DND-41 (cell line): ENCODE data around the gene GPD1L.
"Not testable (repeated sequence)": the region's sequence is repeated elsewhere in the genome, so short reads cannot be mapped to it uniquely, and the experiment has no call there.

Experiments
- ATAC-seq: fragments of 200-7000 bp; cut with Tn5 transposase; 3 replicates; pipeline ENCODE4 v1.9.1; 2021; ENCODE audit warnings: low read depth; ENCODE audit not compliant: insufficient read depth
- DNase-seq: peaks from one replicate; pipeline ENCODE4 v3.0.0-alpha.2; 2020
- H2AFZ ChIP-seq: 2 replicates; pipeline ENCODE4 v1.6.0; 2012; ENCODE audit warnings: low read depth, low read length
- H3K27ac ChIP-seq: 2 replicates; pipeline ENCODE4 v1.5.1; 2012; ENCODE audit warnings: low read length, inconsistent platforms
- H3K27me3 ChIP-seq: fragments of 200-600 bp; sonication (generic); 2 replicates; pipeline ENCODE4 v1.6.0; 2012; ENCODE audit warnings: low read length, mild to moderate bottlenecking, inconsistent platforms; ENCODE audit not compliant: insufficient read depth, poor library complexity
- H3K36me3 ChIP-seq: 2 replicates; pipeline ENCODE4 v1.5.1; 2012; ENCODE audit warnings: low read length, inconsistent platforms; ENCODE audit not compliant: insufficient read depth
- H3K4me1 ChIP-seq: 2 replicates; pipeline ENCODE4 v1.5.1; 2012; ENCODE audit warnings: mild to moderate bottlenecking, low read length; ENCODE audit not compliant: insufficient read depth
- H3K4me2 ChIP-seq: 2 replicates; pipeline ENCODE4 v1.6.0; 2012; ENCODE audit warnings: mild to moderate bottlenecking, moderate library complexity, low read length, inconsistent platforms; ENCODE audit not compliant: insufficient read depth
- H3K4me3 ChIP-seq, 2 experiments: fragments of 200-600 bp in 1 of 2; shearing (Covaris generic) in 1 of 2; 2 replicates each; pipeline ENCODE4 v1.5.1; 2012 to 2016; ENCODE audit warnings: inconsistent platforms in 2 of 2, low read length in 2 of 2, mild to moderate bottlenecking in 2 of 2, low read depth in 1 of 2, moderate library complexity in 1 of 2
- H3K79me2 ChIP-seq: 2 replicates; pipeline ENCODE4 v1.6.0; 2012; ENCODE audit warnings: low read length, inconsistent platforms; ENCODE audit not compliant: insufficient read depth
- H3K9ac ChIP-seq: 2 replicates; pipeline ENCODE4 v1.6.0; 2012; ENCODE audit warnings: low read depth, mild to moderate bottlenecking, inconsistent platforms, low read length, moderate library complexity
- H3K9me3 ChIP-seq: 2 replicates; pipeline ENCODE4 v1.5.1; 2012; ENCODE audit warnings: low read length, moderate library complexity, mild to moderate bottlenecking, inconsistent platforms; ENCODE audit not compliant: insufficient read depth, severe bottlenecking
- H4K20me1 ChIP-seq: 2 replicates; pipeline ENCODE4 v1.6.0; 2012; ENCODE audit warnings: low read length; ENCODE audit not compliant: insufficient read depth
- EZH2 ChIP-seq: IDR thresholded peaks from 3 replicates; pipeline ENCODE4 v1.6.1; 2012; ENCODE audit warnings: borderline replicate concordance, low read depth, mild to moderate bottlenecking, moderate library complexity, low read length, inconsistent platforms; ENCODE audit not compliant: severe bottlenecking
- TF ChIP-seq, protein P1 (sequence below): IDR thresholded peaks from 2 replicates; pipeline ENCODE4 v1.5.1; 2012; ENCODE audit warnings: borderline replicate concordance, low read length, moderate library complexity, mild to moderate bottlenecking; ENCODE audit not compliant: poor library complexity, severe bottlenecking; ENCODE audit errors: extremely low read depth

GPD1L gene

DNA sequence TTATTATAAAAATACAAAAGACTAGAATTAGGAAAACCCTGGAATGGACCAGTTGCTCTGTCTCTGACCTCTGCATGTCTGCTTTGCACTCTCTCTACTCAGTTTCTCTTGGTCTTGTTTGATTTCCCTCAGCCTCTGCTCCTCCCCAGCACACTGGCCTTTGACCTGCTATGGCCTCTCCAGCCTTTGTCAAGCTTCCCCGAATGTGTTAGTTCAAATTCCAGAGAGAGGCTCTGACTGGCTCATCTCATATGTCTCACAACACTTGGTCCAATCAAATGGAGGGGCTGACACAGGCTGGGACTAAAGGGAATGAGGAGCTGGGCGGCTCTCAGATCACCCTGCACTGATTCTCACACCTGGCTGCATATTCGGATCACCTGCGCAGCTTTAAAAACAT lies 79.7 kb downstream of the GPD1L start:
- Histone ChIP-seq H3K4me3 (no peak overlapping the region), H3K9me3 (no peaks in the 10 kb centered on the region), H3K4me1 (no peaks in the 10 kb centered on the region), H3K79me2 (no peaks in the 10 kb centered on the region), H3K27ac (no peak overlapping the region), H3K9ac (no peak overlapping the region), H2AFZ (no peak overlapping the region), H3K4me2 (no peak overlapping the region), H3K36me3 (no peaks in the 10 kb centered on the region), H3K27me3 (no peaks in the 10 kb centered on the region), H4K20me1 (no peaks in the 10 kb centered on the region)
- no peak for DNase-seq
- TF ChIP-seq EZH2: no peak
- TF ChIP-seq, protein P1, sequence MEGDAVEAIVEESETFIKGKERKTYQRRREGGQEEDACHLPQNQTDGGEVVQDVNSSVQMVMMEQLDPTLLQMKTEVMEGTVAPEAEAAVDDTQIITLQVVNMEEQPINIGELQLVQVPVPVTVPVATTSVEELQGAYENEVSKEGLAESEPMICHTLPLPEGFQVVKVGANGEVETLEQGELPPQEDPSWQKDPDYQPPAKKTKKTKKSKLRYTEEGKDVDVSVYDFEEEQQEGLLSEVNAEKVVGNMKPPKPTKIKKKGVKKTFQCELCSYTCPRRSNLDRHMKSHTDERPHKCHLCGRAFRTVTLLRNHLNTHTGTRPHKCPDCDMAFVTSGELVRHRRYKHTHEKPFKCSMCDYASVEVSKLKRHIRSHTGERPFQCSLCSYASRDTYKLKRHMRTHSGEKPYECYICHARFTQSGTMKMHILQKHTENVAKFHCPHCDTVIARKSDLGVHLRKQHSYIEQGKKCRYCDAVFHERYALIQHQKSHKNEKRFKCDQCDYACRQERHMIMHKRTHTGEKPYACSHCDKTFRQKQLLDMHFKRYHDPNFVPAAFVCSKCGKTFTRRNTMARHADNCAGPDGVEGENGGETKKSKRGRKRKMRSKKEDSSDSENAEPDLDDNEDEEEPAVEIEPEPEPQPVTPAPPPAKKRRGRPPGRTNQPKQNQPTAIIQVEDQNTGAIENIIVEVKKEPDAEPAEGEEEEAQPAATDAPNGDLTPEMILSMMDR: no peak
- no peak for ATAC-seq

DNA sequence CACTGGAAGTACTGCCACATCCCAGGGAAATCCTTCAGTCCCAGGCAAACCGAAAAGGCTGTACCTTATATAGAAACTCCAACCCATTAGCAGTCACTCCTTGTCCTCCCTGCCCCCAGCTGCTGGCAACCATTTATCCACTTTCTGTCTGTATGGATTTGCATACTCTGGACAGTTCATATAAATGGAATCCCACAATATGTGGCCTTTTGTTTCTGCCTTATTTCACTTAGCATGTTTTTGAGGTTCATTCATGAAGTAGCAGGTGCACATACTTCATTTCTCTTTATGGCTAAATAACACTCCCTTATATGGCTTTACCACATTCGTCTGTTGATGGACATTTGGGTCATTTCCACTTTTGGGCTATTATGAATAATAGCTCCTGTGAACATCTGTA lies 80.5 kb downstream of the GPD1L start:
- Histone ChIP-seq H3K36me3 (no peaks in the 10 kb centered on the region), H3K27me3 (no peaks in the 10 kb centered on the region), H3K9ac (no peak overlapping the region), H3K27ac (no peak overlapping the region), H3K4me1 (no peaks in the 10 kb centered on the region), H3K79me2 (no peaks in the 10 kb centered on the region), H3K4me3 (no peak overlapping the region), H4K20me1 (no peaks in the 10 kb centered on the region), H3K4me2 (no peak overlapping the region), H2AFZ (no peak overlapping the region), H3K9me3 (no peaks in the 10 kb centered on the region)
- TF ChIP-seq, protein P1: no peak
- DNase-seq (no peak), ATAC-seq (no peak)

DNA sequence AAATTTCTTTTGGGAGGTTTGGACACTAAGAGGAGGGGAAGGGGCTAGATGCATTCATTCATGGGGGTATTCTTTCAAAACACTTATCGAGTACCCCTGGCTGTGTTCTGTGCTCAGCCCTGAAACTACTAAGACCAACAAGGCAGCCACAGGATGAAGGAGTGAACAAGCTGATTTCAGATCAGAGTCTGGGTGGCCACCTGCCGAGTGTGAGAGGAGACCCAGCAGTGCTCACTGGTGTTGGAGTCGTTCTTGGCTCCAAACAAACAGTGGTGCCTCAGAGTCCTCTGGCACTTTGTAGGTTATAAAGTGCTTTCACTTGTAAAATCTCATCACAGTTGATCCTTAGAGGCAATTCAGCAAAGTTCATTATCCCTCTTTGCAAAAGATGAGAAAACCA lies 83.3 kb downstream of the GPD1L start:
- Histone ChIP-seq H3K27ac (no peak overlapping the region), H3K36me3 (no peaks in the 10 kb centered on the region), H3K27me3 (no peaks in the 10 kb centered on the region), H3K4me3 (no peak overlapping the region), H4K20me1 (no peaks in the 10 kb centered on the region), H3K9me3 (no peaks in the 10 kb centered on the region), H3K79me2 (no peaks in the 10 kb centered on the region), H3K9ac (no peak overlapping the region), H3K4me2 (no peak overlapping the region), H3K4me1 (no peaks in the 10 kb centered on the region), H2AFZ (no peak overlapping the region)
- no peak for ATAC-seq
- TF ChIP-seq EZH2: no peak
- TF ChIP-seq, protein P1: no peak
- DNase-seq: no peak

DNA sequence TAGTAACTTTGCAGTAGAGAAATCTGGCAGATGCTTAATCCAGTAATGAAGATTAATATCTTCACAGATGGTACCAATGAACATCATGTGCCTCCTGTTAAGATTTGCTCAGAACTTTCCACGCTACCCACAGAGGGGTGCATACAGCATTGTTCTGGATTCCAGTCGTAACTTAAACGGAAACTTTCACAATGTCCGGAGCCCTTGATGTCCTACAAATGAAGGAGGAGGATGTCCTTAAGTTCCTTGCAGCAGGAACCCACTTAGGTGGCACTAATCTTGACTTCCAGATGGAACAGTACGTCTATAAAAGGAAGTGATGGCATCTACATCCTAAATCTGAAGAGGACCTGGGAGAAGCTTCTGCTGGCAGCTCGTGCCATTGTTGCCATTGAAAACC lies 84.1 kb downstream of the GPD1L start:
- H3K4me3 ChIP-seq, H3K36me3 ChIP-seq, H2AFZ ChIP-seq, H3K4me1 ChIP-seq, H3K27me3 ChIP-seq, DNase-seq, H3K4me2 ChIP-seq, H3K27ac ChIP-seq, ATAC-seq, H3K9ac ChIP-seq, H3K79me2 ChIP-seq, H3K9me3 ChIP-seq, H4K20me1 ChIP-seq: not testable (repeated sequence)
